Astrocyte (in vitro differentiated cells and primary cell): ENCODE measurements around the gene TUSC1. TPM values are rescaled to one million over a fixed set of nuclear protein-coding genes. Genes with fewer than 3 reads are reported as not detected.

Experiments
- DNase-seq: peaks from one replicate; pipeline ENCODE4 v3.0.0-alpha.2; 2010; ENCODE audit warnings: low read depth
- FAIRE-seq: peaks from 2 replicates; lab custom pipeline; 2011; peaks lifted over from hg19 to GRCh38; lab: Jason Lieb, UNC
- H2AFZ ChIP-seq: 2 replicates; pipeline ENCODE4 v1.6.0; 2012; ENCODE audit warnings: low read depth, low read length, inconsistent platforms
- H3K27ac ChIP-seq: 2 replicates; pipeline ENCODE4 v1.5.1; 2011; ENCODE audit warnings: low read depth, low read length, inconsistent platforms
- H3K27me3 ChIP-seq: 2 replicates; pipeline ENCODE4 v1.6.0; 2011; ENCODE audit warnings: low read length, inconsistent platforms; ENCODE audit not compliant: insufficient read depth
- H3K36me3 ChIP-seq: 2 replicates; pipeline ENCODE4 v1.5.1; 2011; ENCODE audit warnings: low read length, inconsistent platforms; ENCODE audit not compliant: insufficient read depth
- H3K4me1 ChIP-seq: 2 replicates; pipeline ENCODE4 v1.5.1; 2011; ENCODE audit warnings: low read length, inconsistent platforms; ENCODE audit not compliant: insufficient read depth
- H3K4me2 ChIP-seq: 2 replicates; pipeline ENCODE4 v1.6.0; 2012; ENCODE audit warnings: low read length, inconsistent platforms
- H3K4me3 ChIP-seq: 2 replicates; pipeline ENCODE4 v1.5.1; 2011; ENCODE audit warnings: low read depth, mild to moderate bottlenecking, low read length, inconsistent platforms; ENCODE audit not compliant: insufficient read depth
- H3K79me2 ChIP-seq: 2 replicates; pipeline ENCODE4 v1.6.0; 2012; ENCODE audit warnings: mild to moderate bottlenecking, low read length, inconsistent platforms; ENCODE audit not compliant: insufficient read depth
- H3K9ac ChIP-seq: 2 replicates; pipeline ENCODE4 v1.6.0; 2012; ENCODE audit warnings: mild to moderate bottlenecking, low read length, inconsistent platforms
- H3K9me3 ChIP-seq: 2 replicates; pipeline ENCODE4 v1.5.1; 2012; ENCODE audit warnings: low read depth, mild to moderate bottlenecking, low read length, inconsistent platforms; ENCODE audit not compliant: insufficient read depth
- H4K20me1 ChIP-seq: 2 replicates; pipeline ENCODE4 v1.6.0; 2012; ENCODE audit warnings: low read length, inconsistent platforms; ENCODE audit not compliant: insufficient read depth
- H3K27ac Mint-ChIP-seq: one replicate; pipeline ENCODE4 v1.8.0; 2021; ENCODE audit warnings: mild to moderate bottlenecking, mixed read lengths; ENCODE audit not compliant: unreplicated experiment
- H3K27me3 Mint-ChIP-seq: one replicate; pipeline ENCODE4 v1.8.0; 2021; ENCODE audit warnings: low read depth, mixed read lengths; ENCODE audit not compliant: unreplicated experiment
- H3K36me3 Mint-ChIP-seq: one replicate; pipeline ENCODE4 v1.8.0; 2021; ENCODE audit warnings: low read depth, mixed read lengths; ENCODE audit not compliant: unreplicated experiment
- H3K4me1 Mint-ChIP-seq: one replicate; pipeline ENCODE4 v1.8.0; 2021; ENCODE audit warnings: low read depth, mixed read lengths; ENCODE audit not compliant: unreplicated experiment
- H3K4me3 Mint-ChIP-seq: one replicate; pipeline ENCODE4 v1.8.0; 2021; ENCODE audit warnings: mild to moderate bottlenecking, moderate library complexity, mixed read lengths; ENCODE audit not compliant: unreplicated experiment
- H3K9me3 Mint-ChIP-seq: one replicate; pipeline ENCODE4 v1.8.0; 2021; ENCODE audit warnings: mild to moderate bottlenecking, mixed read lengths; ENCODE audit not compliant: unreplicated experiment
- EZH2 ChIP-seq: IDR thresholded peaks from 2 replicates; pipeline ENCODE4 v1.6.1; 2012; ENCODE audit warnings: mild to moderate bottlenecking, low read length, inconsistent platforms; ENCODE audit not compliant: insufficient read depth
- total RNA-seq: library from RNA; stranded (reverse); gene quantifications from 2 replicates; pipeline ENCODE4 v1.2.1, GENCODE V29; 2021
- TF ChIP-seq, protein P1 (sequence below): IDR thresholded peaks from 2 replicates; pipeline ENCODE4 v1.5.1; 2011; ENCODE audit warnings: low read depth, mild to moderate bottlenecking, inconsistent platforms, low read length, moderate library complexity; ENCODE audit not compliant: insufficient read depth

Gene TUSC1
- total RNA-seq, 1 donor from 2014 or later, result 2.7 TPM

DNA sequence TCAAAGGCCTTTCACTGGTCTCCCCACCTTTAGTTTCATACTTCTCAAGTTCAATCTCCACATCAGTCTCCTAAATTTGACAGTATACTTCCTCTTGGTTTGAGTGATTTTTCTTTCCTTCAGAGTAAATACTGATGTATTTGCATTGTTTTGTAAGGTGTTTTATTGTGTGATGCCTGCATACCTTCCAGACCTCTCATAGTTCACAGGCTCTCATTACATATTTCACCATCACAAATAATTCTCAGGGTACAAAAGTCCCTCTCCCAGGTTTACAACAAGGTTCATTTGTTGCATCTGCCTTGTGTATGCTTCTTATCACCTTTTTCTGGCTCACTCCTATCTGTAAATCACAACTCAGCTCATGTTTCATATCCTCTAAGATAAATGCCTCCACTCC is 22.2 kb upstream of the TUSC1 start:
- Histone ChIP-seq H3K9ac (no peak overlapping the region), H3K4me2 (peak overlapping the region; percentile 19), H4K20me1 (no peaks in the 10 kb centered on the region), H3K79me2 (no peaks in the 10 kb centered on the region), H2AFZ (no peak overlapping the region), H3K4me1 (peaks cover 5% of the 10 kb centered on the region), H3K4me3 (no peak overlapping the region), H3K9me3 (no peaks in the 10 kb centered on the region), H3K27ac (peak overlapping the region; percentile 7), H3K27me3 (no peaks in the 10 kb centered on the region), H3K36me3 (no peaks in the 10 kb centered on the region)
- Mint-ChIP-seq H3K36me3 (no peaks in the 10 kb centered on the region), H3K27ac (no peak overlapping the region), H3K4me3 (no peak overlapping the region), H3K4me1 (no peaks in the 10 kb centered on the region), H3K9me3 (no peaks in the 10 kb centered on the region), H3K27me3 (no peaks in the 10 kb centered on the region)
- DNase-seq (no peak), FAIRE-seq (peak; percentile 64)
- TF ChIP-seq, protein P1, sequence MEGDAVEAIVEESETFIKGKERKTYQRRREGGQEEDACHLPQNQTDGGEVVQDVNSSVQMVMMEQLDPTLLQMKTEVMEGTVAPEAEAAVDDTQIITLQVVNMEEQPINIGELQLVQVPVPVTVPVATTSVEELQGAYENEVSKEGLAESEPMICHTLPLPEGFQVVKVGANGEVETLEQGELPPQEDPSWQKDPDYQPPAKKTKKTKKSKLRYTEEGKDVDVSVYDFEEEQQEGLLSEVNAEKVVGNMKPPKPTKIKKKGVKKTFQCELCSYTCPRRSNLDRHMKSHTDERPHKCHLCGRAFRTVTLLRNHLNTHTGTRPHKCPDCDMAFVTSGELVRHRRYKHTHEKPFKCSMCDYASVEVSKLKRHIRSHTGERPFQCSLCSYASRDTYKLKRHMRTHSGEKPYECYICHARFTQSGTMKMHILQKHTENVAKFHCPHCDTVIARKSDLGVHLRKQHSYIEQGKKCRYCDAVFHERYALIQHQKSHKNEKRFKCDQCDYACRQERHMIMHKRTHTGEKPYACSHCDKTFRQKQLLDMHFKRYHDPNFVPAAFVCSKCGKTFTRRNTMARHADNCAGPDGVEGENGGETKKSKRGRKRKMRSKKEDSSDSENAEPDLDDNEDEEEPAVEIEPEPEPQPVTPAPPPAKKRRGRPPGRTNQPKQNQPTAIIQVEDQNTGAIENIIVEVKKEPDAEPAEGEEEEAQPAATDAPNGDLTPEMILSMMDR, result no peak
- TF ChIP-seq EZH2, result no peak

DNA sequence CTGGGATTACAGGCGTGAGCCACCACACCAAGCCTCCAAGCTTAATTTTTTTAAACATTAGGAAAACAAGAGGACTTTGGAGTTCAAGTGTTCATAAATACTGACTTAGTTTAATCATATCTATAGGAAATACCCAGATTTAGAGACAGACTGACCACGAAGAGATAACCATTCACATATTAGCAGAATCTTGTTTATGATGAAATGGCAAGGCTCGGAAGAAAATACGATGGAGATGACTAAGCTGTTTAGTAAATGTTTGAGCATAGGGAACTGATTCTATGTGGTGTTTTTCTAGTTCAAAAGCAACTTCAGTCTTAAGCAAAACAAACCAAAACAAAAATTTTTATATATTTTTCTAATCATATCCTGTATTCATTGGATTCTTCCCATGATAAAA is 13.5 kb upstream of the TUSC1 start:
- no peaks in the 10 kb centered on the region for H3K79me2 ChIP-seq
- no peaks in the 10 kb centered on the region for H3K36me3 Mint-ChIP-seq
- no peak overlapping the region for H2AFZ ChIP-seq
- H3K4me1 Mint-ChIP-seq, result no peaks in the 10 kb centered on the region
- no peaks in the 10 kb centered on the region for H3K9me3 ChIP-seq
- H3K4me3 Mint-ChIP-seq, result no peak overlapping the region
- DNase-seq (no peak), FAIRE-seq (no peak)
- no peaks in the 10 kb centered on the region for H3K9me3 Mint-ChIP-seq
- no peak overlapping the region for H3K27ac ChIP-seq
- no peak overlapping the region for H3K9ac ChIP-seq
- H3K36me3 ChIP-seq, result no peaks in the 10 kb centered on the region
- no peak overlapping the region for H3K4me3 ChIP-seq
- TF ChIP-seq, protein P1, result no peak
- no peak for TF ChIP-seq EZH2
- H3K4me1 ChIP-seq, result no peaks in the 10 kb centered on the region
- no peak overlapping the region for H3K27ac Mint-ChIP-seq
- no peaks in the 10 kb centered on the region for H3K27me3 ChIP-seq
- no peak overlapping the region for H3K4me2 ChIP-seq
- H3K27me3 Mint-ChIP-seq, result no peaks in the 10 kb centered on the region
- no peaks in the 10 kb centered on the region for H4K20me1 ChIP-seq

DNA sequence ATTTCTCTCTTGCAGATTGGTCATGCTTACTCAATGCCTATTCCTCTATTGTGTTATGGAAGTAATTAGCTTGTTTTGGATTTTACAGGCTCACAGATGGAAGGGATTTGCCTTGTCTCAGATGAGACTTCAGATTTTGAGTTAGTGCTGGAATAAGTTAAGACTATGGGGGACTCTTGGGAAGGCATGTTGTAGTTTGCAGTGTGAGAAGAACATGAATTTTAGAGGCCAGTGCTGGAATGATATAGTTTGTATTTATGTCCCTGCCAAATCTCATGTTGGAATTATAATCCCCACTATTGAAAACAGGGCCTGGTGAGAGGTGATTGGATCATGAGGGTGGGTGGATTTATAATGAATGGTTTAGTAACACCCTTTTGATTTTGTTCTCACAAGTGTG is 6.1 kb upstream of the TUSC1 start:
- no peak overlapping the region for H3K9ac ChIP-seq
- H3K27ac ChIP-seq, result no peak overlapping the region
- Mint-ChIP-seq H3K27me3 (no peaks in the 10 kb centered on the region), H3K4me1 (peaks cover 5% of the 10 kb centered on the region), H3K27ac (no peak overlapping the region), H3K4me3 (no peak overlapping the region), H3K36me3 (no peaks in the 10 kb centered on the region), H3K9me3 (no peaks in the 10 kb centered on the region)
- no peaks in the 10 kb centered on the region for H3K36me3 ChIP-seq
- H4K20me1 ChIP-seq, result no peaks in the 10 kb centered on the region
- H2AFZ ChIP-seq, result no peak overlapping the region
- no peak overlapping the region for H3K4me2 ChIP-seq
- H3K4me3 ChIP-seq, result no peak overlapping the region
- H3K9me3 ChIP-seq, result no peaks in the 10 kb centered on the region
- TF ChIP-seq, protein P1, result no peak
- TF ChIP-seq EZH2, result no peak
- no peaks in the 10 kb centered on the region for H3K27me3 ChIP-seq
- DNase-seq (no peak), FAIRE-seq (no peak)
- no peaks in the 10 kb centered on the region for H3K79me2 ChIP-seq
- H3K4me1 ChIP-seq, result peaks cover 2% of the 10 kb centered on the region
